Esophagus muscularis mucosa (tissue), 4 donors: ENCODE data around the gene ZNFX1. TPM values are rescaled to one million over a fixed set of nuclear protein-coding genes. Genes with fewer than 3 reads are reported as not detected.

Experiments used
- DNase-seq: peaks from one replicate; pipeline ENCODE4 v3.0.0-alpha.2; 2017; ENCODE audit errors: extremely low spot score
- H3K27ac ChIP-seq, 4 donors: fragments of 200-600 bp; sonication (generic); replicated peaks in 1 of 4; 1 replicate in 3 of 4; 2 replicates in 1 of 4; pipeline ENCODE4 v1.5.1; 2016 to 2019; ENCODE audit warnings: mild to moderate bottlenecking in 1 of 4
- H3K27me3 ChIP-seq, 4 donors: fragments of 200-600 bp; sonication (generic); one replicate each; pipeline versions ENCODE4 v1.5.1 to v1.6.0; 2016 to 2019
- H3K36me3 ChIP-seq, 4 donors: fragments of 200-600 bp; sonication (generic); one replicate each; pipeline ENCODE4 v1.5.1; 2016 to 2019
- H3K4me1 ChIP-seq, 4 donors: fragments of 200-600 bp; sonication (generic); one replicate each; pipeline ENCODE4 v1.5.1; 2016 to 2019
- H3K4me3 ChIP-seq, 4 donors: fragments of 200-600 bp; sonication (generic); 1 replicate in 2 of 4; 2 replicates in 2 of 4; pipeline ENCODE4 v1.5.1; 2016 to 2019; ENCODE audit warnings: mild to moderate bottlenecking in 4 of 4, moderate library complexity in 1 of 4
- H3K9me3 ChIP-seq, 4 donors: fragments of 200-600 bp; sonication (generic); 1 replicate in 3 of 4; 2 replicates in 1 of 4; pipeline ENCODE4 v1.5.1; 2016 to 2019
- EP300 ChIP-seq: sonication (generic); formaldehyde crosslinking; IDR thresholded peaks from one replicate; pipeline ENCODE4 v1.6.1; 2017; ENCODE audit warnings: antibody characterized with exemption
- POLR2A ChIP-seq: fragments of 450-650 bp; IDR thresholded peaks from one replicate; pipeline ENCODE4 v1.6.1; 2017; ENCODE audit warnings: antibody characterized with exemption, moderate library complexity, mild to moderate bottlenecking, low read depth
- POLR2AphosphoS5 ChIP-seq, 2 donors: sonication (generic); formaldehyde crosslinking; IDR thresholded peaks; one replicate each; pipeline ENCODE4 v1.6.1; 2017; ENCODE audit warnings: antibody characterized with exemption in 2 of 2
- WGBS: methylation state at CpG from one replicate; pipeline ENCODE4 v1.1.5; 2018; 5-methylcytosine and 5-hydroxymethylcytosine counted together
- intact Hi-C: fragments of 100-400 bp; cut with DNase I; formaldehyde crosslinking; loops from one replicate; pipeline ENCODE4 v1.15.1; 2023
- total RNA-seq, 4 donors: library from RNA; depleted of rRNA; stranded (reverse); fragments of >200 nt; gene quantifications; one replicate each; pipeline versions ENCODE4 v1.1.0 to v1.2.1, GENCODE V29; 2016
- TF ChIP-seq, protein P1 (sequence below), 3 experiments: fragments of 200-600 bp in 2 of 3; fragments of 450-650 bp in 1 of 3; sonication (generic) in 2 of 3; IDR thresholded peaks; one replicate each; pipeline ENCODE4 v1.5.1; 2017 to 2019; ENCODE audit warnings: antibody characterized with exemption in 3 of 3, mild to moderate bottlenecking in 2 of 3, moderate library complexity in 1 of 3

ZNFX1 gene
- total RNA-seq, 4 donors from 2014 or later, result 35.7 to 46.7 (median 41.3) TPM

DNA sequence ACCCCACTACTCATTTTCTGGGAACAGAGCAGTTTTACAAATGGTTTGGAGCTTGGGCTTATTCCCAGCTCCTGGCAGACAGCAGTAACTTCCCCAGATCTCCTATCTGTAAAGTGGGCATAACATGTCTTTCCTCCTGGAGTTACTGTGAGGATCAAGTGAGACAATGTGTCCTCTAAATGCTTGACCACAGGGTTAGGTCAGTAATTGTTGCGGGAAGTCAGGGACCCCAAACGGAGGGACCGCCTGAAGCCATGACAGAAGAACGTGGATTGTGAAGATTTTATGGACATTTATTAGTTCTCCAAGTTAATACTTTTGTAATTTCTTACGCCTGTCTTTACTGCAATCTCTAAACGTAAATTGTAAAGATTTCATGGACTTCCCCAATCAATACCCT, 15.3 kb upstream of the ZNFX1 start:
- 94% methylated on average over 6 of the region's 6 CpGs for WGBS
- H3K4me3 ChIP-seq, result no peak overlapping the region
- no peaks in the 10 kb centered on the region for H3K27me3 ChIP-seq
- H3K27ac ChIP-seq, result no peak overlapping the region
- no peaks in the 10 kb centered on the region for H3K9me3 ChIP-seq
- DNase-seq, result no peak
- H3K4me1 ChIP-seq, result peaks cover 0 to 4% (median 0%) of the 10 kb centered on the region in 4 donors
- TF ChIP-seq EP300 (no peak), POLR2AphosphoS5 (IDR thresholded peaks at IDR 0.05) (no peak), POLR2A (no peak)
- TF ChIP-seq, protein P1, sequence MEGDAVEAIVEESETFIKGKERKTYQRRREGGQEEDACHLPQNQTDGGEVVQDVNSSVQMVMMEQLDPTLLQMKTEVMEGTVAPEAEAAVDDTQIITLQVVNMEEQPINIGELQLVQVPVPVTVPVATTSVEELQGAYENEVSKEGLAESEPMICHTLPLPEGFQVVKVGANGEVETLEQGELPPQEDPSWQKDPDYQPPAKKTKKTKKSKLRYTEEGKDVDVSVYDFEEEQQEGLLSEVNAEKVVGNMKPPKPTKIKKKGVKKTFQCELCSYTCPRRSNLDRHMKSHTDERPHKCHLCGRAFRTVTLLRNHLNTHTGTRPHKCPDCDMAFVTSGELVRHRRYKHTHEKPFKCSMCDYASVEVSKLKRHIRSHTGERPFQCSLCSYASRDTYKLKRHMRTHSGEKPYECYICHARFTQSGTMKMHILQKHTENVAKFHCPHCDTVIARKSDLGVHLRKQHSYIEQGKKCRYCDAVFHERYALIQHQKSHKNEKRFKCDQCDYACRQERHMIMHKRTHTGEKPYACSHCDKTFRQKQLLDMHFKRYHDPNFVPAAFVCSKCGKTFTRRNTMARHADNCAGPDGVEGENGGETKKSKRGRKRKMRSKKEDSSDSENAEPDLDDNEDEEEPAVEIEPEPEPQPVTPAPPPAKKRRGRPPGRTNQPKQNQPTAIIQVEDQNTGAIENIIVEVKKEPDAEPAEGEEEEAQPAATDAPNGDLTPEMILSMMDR (IDR thresholded peaks at IDR 0.05), result no peak
- peaks cover 21 to 63% (median 54%) of the 10 kb centered on the region in 4 donors for H3K36me3 ChIP-seq
- intact Hi-C loops, result no loop called here

DNA sequence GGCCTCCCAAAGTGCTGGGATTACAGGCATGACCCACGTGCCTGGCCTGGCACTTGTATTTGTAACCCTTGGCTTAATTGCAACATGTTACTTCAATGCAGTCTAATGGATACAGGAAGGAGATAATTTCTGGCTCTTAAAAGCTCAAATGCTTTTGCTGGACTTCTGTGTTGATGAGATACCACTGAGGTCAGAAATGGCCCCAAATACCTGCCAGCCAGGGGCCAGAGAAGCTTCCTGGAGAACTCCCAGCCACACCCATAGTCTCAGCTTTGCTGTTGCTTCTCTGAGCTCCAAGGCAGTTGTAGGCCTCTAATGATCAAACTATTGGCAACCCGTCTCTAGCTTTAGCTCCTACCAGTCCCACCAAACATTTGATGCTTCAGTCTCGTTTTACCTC, 14.2 kb upstream of the ZNFX1 start:
- H3K4me1 ChIP-seq, result peaks cover 0 to 11% (median 0%) of the 10 kb centered on the region in 4 donors
- no peak overlapping the region for H3K4me3 ChIP-seq
- peaks cover 0 to 8% (median 6%) of the 10 kb centered on the region in 4 donors for H3K9me3 ChIP-seq
- no peak for DNase-seq
- H3K36me3 ChIP-seq, result peaks cover 33 to 74% (median 64%) of the 10 kb centered on the region in 4 donors
- intact Hi-C loops, result no loop called here
- TF ChIP-seq POLR2AphosphoS5 (IDR thresholded peaks at IDR 0.05) (no peak), EP300 (no peak), POLR2A (no peak)
- TF ChIP-seq, protein P1 (IDR thresholded peaks at IDR 0.05), result no peak
- 80% methylated on average over 3 of the region's 3 CpGs for WGBS
- no peak overlapping the region for H3K27ac ChIP-seq
- no peaks in the 10 kb centered on the region for H3K27me3 ChIP-seq

DNA sequence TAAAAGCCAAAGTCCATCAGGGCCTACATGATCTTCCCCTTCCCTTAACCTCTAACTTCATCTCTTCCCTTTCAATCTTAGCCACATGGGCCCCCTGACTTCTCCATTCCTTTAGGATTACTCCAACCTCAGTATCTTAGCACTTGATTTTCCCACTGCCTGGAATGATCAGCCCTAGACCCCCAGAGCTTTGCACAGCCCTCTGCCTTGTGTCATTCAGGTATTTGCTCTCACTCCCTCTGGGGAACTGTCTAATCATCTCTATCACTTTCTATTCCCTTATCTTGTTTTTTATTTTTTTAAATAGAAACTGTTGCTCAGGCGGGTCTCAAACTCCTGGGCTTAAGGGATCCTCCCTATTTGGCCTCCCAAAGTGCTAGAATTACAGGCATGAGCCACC, 13.3 kb upstream of the ZNFX1 start:
- Histone ChIP-seq H3K27me3 (no peaks in the 10 kb centered on the region), H3K4me3 (no peak overlapping the region), H3K9me3 (peaks cover 5 to 16% (median 15%) of the 10 kb centered on the region in 4 donors), H3K27ac (no peak overlapping the region), H3K36me3 (peaks cover 41 to 77% (median 72%) of the 10 kb centered on the region in 4 donors), H3K4me1 (peaks cover 0 to 11% (median 0%) of the 10 kb centered on the region in 4 donors)
- DNase-seq, result no peak
- intact Hi-C loops, result no loop called here
- TF ChIP-seq EP300 (no peak), POLR2AphosphoS5 (IDR thresholded peaks at IDR 0.05) (no peak), POLR2A (no peak)
- TF ChIP-seq, protein P1 (IDR thresholded peaks at IDR 0.05), result no peak
- WGBS, result 90% methylated on average over 1 of the region's 1 CpG

DNA sequence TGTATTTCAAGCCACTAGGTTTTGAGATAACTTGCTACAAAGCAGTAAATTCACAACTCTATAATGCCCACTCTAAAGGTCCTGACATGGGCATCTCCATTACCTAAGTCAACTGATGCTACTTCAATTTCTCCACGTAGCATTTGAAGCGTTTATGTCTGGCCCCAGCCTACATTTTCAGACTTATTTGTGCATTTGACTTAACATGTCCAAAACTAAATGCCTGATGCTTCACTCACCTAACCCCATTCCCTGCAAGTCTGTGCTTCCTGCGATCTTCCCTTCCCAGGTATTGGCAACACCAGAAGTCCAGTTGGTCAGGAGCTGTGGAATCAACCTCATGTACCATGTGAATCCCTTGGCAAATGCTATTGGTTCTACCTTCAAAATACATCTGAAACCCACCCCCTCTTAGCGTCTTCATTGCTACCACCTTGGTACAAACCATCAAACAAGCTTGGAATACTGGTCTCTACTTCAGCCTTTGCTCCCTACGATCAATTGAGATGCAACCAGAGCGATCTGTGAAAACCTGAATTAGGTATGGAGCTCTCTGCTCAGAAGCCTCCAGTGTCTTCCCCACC, 12.8 kb upstream of the ZNFX1 start:
- intact Hi-C loops, result no loop called here
- DNase-seq, result no peak
- peaks cover 0 to 11% (median 0%) of the 10 kb centered on the region in 4 donors for H3K4me1 ChIP-seq
- no peak overlapping the region for H3K27ac ChIP-seq
- H3K4me3 ChIP-seq, result no peak overlapping the region
- no peaks in the 10 kb centered on the region for H3K27me3 ChIP-seq
- WGBS, result 89% methylated on average over 6 of the region's 6 CpGs
- H3K9me3 ChIP-seq, result peaks cover 5 to 21% (median 18%) of the 10 kb centered on the region in 4 donors
- TF ChIP-seq EP300 (no peak), POLR2AphosphoS5 (IDR thresholded peaks at IDR 0.05) (no peak), POLR2A (no peak)
- TF ChIP-seq, protein P1 (IDR thresholded peaks at IDR 0.05), result no peak
- H3K36me3 ChIP-seq, result peaks cover 46 to 78% (median 75%) of the 10 kb centered on the region in 4 donors
